ENCODE measurements around the gene ST8SIA6.
"Not testable (repeated sequence)": the region's sequence is repeated elsewhere in the genome, so short reads cannot be mapped to it uniquely, and the experiment has no call there.

ST8SIA6 gene

GRCh38 chr10:17344206-17344605 lies 110.2 kb downstream of the ST8SIA6 start:
- no peak for DNase-seq (ENCODE audit: low spot score)

GRCh38 chr10:17343118-17343517 lies 111.3 kb downstream of the ST8SIA6 start:
- DNase-seq (ENCODE audit: low spot score): no peak

GRCh38 chr10:17340144-17340829 lies 114.1 kb downstream of the ST8SIA6 start:
- no peak for DNase-seq (ENCODE audit: low spot score)

- peak; percentile 42 for DNase-seq (ENCODE audit: low spot score)
Observed at GRCh38 chr10:17335065-17335464, 119.3 kb downstream of the ST8SIA6 start.

GRCh38 chr10:17330501-17330900 lies 123.9 kb downstream of the ST8SIA6 start:
- no peak for DNase-seq (ENCODE audit: low spot score)

GRCh38 chr10:17326377-17326776 lies 128.0 kb downstream of the ST8SIA6 start:
- DNase-seq (ENCODE audit: low spot score): no peak

GRCh38 chr10:17321957-17322356 lies 132.4 kb downstream of the ST8SIA6 start:
- DNase-seq (ENCODE audit: low spot score): not testable (repeated sequence)

- DNase-seq (ENCODE audit: low spot score): no peak
Observed at GRCh38 chr10:17316488-17317170, 137.8 kb downstream of the ST8SIA6 start.

- DNase-seq (ENCODE audit: low spot score): no peak
Observed at GRCh38 chr10:17309435-17309834, 145.0 kb downstream of the ST8SIA6 start.

- no peak for DNase-seq (ENCODE audit: low spot score)
Observed at GRCh38 chr10:17307123-17307522, 147.3 kb downstream of the ST8SIA6 start.

GRCh38 chr10:17292375-17292774 lies 162.0 kb downstream of the ST8SIA6 start:
- no peak for DNase-seq (ENCODE audit: low spot score)

GRCh38 chr10:17290226-17290625 lies 164.2 kb downstream of the ST8SIA6 start:
- DNase-seq (ENCODE audit: low spot score): peak; percentile 11

- DNase-seq (ENCODE audit: low spot score): no peak
Observed at GRCh38 chr10:17289763-17290162, 164.6 kb downstream of the ST8SIA6 start.

GRCh38 chr10:17286562-17287550 lies 167.5 kb downstream of the ST8SIA6 start:
- DNase-seq (ENCODE audit: low spot score): no peak

GRCh38 chr10:17282311-17282710 lies 172.1 kb downstream of the ST8SIA6 start:
- no peak for DNase-seq (ENCODE audit: low spot score)

- DNase-seq (ENCODE audit: low spot score): no peak
Observed at GRCh38 chr10:17278607-17279240, 175.7 kb downstream of the ST8SIA6 start.

- DNase-seq (ENCODE audit: low spot score): no peak
Observed at GRCh38 chr10:17276756-17277424, 177.5 kb downstream of the ST8SIA6 start.

- no peak for DNase-seq (ENCODE audit: low spot score)
Observed at GRCh38 chr10:17273403-17273802, 181.0 kb downstream of the ST8SIA6 start.

- no peak for DNase-seq (ENCODE audit: low spot score)
Observed at GRCh38 chr10:17272648-17273047, 181.7 kb downstream of the ST8SIA6 start.
